Measurements from ENCODE around the gene TENM4.

- TF ChIP-seq EP300 (IDR thresholded peaks at IDR 0.05; ENCODE audit: borderline replicate concordance) (no peak), TEAD4 (IDR thresholded peaks at IDR 0.05) (no peak), TCF12 (IDR thresholded peaks at IDR 0.05; ENCODE audit: low read depth) (no peak)
Observed at GRCh38 chr11:78742430-78742829, 698.4 kb downstream of the TENM4 start.

Measured in Ishikawa (cell line).